NCI-H345 treated with DMSO at 0.1 percent for 48 hours (cell line): Measurements from ENCODE around the gene TSPAN18.

Source experiments
- DNase-seq: peaks from one replicate; lab custom pipeline; 2025; ENCODE audit not compliant: unreplicated experiment; lab: John Stamatoyannopoulos, UW

TSPAN18 gene

DNA sequence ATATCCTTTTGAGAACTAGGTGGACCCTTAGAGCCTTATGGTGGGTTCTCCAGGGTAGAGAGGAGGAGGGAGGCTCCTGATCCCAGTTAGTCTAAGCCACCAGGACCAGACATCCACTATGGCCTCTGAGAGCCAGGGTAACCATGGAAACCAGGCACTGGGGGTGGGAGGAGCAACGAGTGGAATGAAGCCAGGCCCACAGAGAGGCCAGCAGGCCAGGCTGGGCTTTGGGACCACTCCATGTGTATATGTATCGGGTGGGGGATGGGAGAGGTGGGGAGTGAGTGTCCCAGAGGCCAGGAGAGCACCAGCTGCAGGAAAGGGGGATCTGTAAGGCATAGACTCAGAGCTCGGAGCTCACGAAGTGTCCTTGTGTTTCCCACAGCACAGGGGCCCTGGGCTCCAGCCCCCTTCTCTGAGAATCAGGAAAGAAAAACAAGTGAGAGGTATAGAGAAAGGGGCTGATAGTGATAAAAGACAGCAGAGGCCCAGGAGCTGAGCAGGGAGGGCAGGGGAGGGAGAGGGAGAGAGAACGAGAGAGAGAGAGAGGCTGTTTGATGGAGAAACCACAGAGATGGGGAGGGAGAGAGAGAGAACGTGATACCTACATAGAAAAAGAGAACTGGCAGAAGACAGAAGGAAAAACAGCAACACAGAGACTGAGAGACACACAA, 15.5 kb upstream of the TSPAN18 start:
- DNase-seq = no peak

DNA sequence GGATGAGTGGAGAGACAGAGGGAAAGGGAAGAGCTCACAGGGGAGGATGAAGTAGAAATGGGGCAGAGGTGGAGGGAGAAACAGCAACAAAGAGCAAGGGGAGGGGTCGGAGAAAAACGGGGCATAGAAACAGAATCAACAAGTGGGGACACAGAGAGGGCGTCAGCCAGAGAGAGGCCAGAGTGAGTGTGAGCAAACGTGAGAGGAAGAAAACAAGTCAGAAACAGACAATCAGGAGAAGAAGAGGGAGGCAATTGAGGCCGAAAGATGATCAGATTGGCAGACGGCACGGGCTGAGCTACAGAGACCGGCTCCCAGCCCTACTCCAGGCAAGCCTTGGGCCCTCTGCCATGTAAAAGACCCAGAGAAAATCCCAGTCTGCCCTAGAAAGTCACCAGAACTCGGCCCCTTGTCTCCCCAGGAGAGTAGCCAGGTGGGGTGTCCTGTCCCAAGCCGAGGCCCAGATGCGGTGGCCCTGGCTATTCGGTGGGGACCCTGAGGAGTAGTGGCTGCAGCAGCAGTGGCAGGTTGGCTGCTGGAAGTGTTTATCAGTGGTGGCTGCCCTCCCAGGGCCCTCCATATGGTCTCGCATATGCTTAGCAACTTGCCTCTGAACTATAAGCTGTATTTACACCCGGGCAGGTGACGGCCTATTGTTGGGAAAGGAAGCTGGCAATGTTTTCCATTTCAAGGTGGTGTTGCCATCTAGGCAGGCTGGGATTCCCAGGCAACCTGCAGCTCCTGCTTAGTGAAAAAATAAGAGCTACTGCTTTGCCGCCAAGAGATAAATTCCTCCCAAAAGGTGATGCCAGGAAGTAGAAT, 14.8 kb upstream of the TSPAN18 start:
- DNase-seq = no peak

GRCh38 chr11:44713022-44713421, 13.7 kb upstream of the TSPAN18 start:
- no peak for DNase-seq

DNA sequence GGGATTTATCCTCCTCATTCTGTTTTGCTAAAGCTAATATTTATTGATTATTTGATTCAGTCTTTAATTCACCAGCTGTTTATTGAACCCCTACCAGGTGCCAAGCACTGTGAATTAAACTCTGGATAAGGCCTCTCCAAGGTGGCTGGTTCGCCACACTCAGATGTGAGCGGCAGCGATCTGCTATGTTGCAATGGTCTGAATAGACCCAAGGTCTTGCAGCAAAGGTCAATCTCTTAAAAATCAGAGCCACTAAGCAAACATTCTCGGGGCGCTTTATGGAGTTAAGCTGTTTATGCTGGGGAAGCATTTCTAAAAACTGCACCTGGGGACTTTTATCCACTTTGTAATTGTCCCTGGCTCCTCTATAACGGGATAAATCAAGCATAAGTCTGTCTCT, 10.5 kb upstream of the TSPAN18 start:
- DNase-seq = no peak

DNA sequence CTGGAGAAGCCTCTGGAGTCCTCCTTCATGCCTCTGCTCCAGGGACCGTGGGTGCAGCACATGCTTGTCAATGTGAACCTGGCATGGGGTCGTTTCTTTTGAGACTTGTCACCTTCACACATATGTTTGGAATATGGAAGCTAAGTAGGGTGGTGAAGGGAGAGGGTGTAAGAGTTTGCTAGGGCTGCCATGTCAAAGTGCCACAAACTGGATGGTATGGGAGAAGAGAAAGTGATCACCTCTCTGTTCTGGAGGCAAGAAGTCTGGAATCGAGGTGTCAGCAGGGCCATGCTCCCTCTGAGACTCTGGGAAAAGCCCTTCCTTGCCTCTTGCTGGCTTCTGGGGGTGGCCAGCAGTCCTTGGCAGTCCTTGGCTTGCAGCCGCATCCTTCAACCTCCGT, 8.7 kb upstream of the TSPAN18 start:
- DNase-seq = no peak

DNA sequence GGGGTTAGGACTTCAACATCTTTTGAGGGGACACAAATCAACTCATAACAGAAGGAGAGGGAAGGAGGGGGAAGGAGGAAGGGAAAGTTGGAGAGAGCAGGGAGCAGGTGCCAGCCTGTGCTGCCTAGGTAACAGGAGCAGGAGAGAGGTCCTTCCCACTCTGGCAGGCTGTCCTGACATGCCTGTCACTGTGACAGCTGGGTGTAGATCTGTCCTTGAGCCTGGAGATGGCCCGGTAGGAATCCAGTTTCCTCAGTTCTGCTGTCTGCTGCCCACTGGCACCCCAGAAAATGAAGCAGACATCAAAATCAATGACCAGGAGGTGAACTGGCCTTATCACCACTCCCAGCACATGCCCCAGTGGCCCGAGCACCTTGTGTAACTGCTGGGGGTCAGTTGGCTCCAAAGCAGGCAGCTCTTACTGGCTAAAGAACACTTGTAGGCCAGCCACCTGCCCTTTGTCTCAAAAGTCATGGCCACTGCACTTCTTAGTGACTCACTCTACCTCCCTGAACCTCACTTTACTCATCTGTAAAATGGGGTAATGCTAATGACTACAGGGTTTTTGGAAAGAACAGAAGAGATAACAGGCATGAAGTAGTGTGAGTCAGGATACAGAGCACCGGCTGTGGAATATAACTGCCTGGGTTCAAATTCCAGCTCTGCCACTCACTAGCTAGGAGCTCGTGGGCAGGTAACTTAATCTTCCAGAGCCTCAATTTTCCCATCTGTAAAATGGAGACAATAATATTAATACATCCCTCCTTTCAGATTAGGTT, 8.0 kb upstream of the TSPAN18 start:
- DNase-seq = no peak

- no peak for DNase-seq
Measured at GRCh38 chr11:44725016-44725685, 1.6 kb upstream of the TSPAN18 start.

GRCh38 chr11:44725757-44726282, 942 bp upstream of the TSPAN18 start:
- DNase-seq = no peak

GRCh38 chr11:44727114-44727372, 281 bp downstream of the TSPAN18 start:
- DNase-seq = no peak

DNA sequence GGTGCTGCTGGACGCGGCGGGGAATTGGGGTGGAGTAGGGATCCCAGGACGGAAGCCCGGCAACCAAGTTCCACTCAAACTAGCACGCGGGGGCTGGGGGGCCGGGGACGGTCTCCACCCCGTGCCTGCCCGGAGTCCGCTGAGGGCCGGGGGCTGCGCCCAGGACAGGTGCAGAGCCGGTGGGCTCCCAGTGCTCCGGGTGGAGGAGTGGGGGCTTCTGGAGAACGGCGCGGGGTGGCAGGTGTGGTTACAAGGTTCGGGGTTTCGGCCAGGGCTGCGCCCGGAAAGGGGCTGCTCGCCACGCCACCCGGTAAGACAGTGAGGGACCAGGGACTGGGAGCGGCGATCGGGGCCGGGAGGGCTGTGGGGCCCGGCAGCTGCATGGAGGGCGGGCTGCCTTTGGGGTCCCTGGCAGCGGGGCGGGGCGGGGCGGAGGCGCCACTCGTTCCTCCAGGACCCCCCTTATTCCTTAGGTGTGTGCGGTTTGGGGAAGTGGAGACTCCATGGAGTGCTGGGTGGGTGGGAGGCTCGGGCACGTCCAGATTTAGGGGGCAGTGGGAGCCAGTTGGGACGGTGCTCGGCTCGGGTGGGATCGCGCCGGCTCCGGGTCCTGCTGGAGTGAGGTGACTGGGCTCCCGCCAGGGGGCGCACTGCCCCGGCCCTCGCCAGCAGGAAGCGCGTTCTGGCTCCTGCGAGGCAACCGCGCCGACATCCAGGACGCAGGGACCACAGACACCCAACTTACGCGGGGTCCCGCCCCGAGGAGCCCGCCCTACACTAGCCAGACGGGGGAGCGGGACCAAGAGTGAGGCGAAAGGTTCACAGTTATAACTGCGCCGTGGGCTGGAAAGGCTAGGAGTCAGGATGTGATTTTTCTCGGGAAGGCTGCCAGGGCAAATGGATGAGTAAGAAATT, 868 bp downstream of the TSPAN18 start:
- DNase-seq = peak; percentile 47

- DNase-seq = no peak
Measured at GRCh38 chr11:44728491-44728910, 1.7 kb downstream of the TSPAN18 start.

DNA sequence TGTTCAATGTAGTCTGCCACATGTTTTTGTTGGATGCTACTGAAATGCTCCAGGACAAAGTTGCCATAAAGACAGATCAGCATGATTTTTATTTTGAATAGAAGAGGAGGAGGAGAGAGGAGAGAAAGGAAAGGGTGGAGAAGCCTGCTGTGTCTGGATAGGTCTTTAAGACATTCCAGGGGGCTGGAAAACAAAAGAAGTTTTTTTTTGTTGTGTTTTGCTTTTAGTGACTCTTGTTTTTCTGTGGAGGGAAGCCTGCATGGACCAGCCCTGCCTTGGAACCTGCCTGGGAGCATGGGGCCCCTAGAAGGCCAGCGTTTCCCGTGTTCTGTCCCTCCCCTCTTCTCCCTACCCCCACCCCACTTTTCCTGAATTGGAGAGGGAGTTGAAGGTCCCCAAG, 2.3 kb downstream of the TSPAN18 start:
- no peak for DNase-seq

DNA sequence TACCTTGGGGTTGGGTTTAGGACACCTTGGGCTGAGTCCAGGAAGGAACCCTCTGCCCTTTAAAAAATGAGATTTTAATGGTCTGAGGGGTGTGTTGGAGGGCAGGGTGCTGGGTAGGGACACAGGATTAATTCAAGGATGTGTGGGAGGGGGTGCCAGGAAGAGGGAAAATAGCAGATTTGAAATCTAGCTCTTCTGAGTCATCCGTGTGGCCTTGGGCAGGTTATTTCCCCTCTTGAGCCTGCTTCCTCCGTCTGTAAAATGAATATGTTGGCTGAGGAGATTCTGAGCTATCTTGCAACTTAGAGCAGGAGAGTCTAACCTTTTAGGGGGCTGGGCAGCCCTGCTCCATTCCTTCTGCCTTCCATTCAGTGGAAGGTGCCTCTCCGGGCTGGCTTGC, 3.0 kb downstream of the TSPAN18 start:
- DNase-seq = no peak

DNA sequence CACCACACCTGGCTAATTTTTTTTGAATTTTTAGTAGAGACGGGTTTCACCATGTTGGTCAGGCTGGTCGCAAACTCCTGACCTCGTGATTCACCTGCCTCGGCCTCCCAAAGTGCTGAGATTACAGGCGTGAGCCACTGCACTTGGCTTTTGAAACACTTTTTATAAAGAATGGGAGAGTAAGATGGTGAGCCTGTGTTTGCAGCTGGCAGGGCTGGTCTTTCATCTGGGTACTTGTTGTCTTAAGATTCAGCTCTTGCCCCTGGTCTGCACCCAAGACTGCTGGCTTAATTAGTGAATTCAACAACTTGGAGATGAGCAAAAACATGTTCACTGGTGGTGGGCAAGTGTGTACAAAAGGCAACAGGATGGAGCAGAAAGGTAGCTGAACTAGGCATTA, 4.0 kb downstream of the TSPAN18 start:
- DNase-seq = no peak

DNA sequence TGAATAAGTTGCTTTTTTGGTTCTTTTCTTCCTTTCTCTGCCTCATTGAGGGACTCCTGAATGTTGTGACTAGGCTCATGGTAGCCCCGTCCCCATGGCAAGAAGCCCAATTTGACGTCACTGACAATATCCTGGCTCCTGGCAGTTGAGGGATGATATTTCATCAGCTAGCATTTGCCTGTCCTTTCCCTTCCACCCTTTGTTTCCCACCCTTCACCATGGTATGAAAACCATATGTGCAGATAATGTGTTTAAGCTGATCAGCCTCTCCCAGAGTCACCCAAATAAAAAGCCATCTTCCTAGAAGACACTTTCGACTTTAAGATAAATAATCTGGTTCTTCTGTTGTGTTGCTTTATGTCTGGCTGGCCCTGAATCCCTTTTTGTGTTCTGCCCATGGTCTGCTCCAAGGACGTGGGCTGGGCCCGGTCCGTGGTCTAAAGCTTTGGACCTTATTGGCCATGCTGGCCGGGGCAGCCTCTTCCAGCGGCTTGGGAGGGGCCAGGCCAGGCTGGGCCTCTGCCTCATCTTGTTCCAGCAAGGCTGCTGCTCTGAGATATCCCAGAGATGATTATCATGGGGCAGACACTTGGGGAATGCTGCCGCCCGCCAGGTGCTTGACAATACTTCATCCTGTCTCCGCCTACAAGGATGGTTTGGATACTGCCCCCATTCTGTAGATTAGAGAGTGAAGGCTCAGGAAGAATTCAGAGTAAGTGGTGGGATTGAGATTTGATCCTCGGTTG, 5.1 kb downstream of the TSPAN18 start:
- DNase-seq = no peak

DNA sequence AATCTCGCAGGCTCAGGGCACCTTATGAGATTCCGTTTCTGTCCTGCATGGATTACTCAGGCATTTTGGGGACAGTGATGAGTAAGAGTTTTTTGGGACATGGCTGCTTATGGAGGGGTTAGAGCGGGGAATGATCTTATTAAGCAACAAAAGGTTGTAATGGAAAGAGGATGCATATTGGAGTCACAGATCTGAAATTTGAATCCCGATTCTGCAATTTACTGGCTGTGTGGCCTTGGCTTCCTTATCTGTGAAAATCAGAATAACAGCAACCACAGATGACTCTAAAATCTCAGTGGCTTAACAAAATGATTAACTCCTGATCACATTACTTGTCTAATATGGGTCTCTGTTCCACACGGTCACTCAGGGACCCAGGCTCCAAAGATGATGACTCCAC, 5.8 kb downstream of the TSPAN18 start:
- DNase-seq = no peak

DNA sequence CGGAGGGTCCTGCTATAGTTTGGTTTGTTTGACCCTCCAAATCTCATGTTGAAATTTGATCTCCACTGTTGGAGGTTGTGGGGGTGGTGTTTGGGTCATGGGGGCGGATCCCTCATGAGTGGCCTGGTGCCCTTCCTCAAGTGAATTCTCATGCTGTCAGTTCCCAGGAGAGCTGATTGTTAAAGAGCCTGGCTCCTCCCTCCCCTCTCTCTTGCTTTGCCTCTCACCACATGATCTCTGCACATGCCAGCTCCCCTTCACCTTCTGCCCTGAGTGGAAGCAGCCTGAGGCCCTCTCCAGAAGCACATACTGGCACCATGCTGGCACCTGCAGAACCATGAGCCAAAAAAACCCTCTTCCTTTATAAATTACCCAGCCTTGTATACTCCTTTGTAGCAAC, 7.1 kb downstream of the TSPAN18 start:
- DNase-seq = no peak

DNA sequence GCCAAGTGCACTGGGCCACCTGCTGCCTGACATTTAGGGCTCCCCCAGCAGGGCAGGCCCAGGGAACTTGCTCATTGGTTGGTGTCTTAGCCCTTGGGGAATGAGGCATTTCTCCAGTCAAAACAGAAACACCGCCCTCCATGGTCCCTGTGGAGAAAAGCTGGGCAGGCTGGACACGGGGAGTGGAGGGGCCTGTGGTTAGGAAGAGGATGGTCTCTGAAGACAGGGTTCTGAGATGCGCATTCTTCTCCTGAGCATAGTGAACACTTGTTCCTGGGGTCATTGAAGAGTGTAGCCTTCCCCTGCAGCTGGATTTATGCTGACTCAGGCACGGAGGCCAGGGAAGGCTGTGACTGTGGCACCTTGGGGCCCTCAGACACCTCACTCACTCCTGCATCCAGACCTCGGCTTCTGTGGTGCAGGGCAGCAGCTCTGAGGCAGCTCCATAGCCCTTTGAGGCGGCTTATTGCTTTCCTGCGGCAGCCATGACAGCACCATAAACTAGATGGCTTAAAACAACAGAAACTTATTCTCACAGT, 8.2 kb downstream of the TSPAN18 start:
- DNase-seq = no peak

DNA sequence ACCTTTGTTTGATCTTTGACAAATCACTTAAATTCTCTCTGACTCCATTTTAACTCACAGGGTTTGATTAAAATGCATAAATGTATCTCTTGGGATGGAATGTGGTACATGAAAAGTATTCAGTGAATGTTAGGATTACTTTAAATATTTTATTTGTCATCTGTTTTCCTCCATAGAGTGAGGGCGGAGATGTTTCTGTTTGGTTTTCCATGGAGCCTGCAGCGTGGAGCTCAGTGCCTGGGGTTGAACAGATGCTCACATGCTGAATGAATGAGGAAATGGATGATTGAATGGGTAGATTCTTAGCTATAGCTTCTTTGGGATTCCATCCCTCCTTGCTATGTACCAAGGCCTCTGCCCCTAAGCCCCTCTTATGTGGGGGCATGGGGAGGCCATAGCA, 10.0 kb downstream of the TSPAN18 start:
- no peak for DNase-seq
